HepG2 (cell line): Measurements from ENCODE around the gene EPSTI1. TPM values are rescaled to one million over a fixed set of nuclear protein-coding genes. Genes with fewer than 3 reads are reported as not detected.

Experiments
- ATAC-seq: fragments of 200-7000 bp; cut with Tn5 transposase; 3 replicates; pipeline ENCODE4 v1.9.1; 2020; ENCODE audit warnings: mild to moderate bottlenecking, moderate library complexity
- BruUV-seq: library from RNA; stranded (reverse); fragments of 400-500 nt; replicated peaks from 2 replicates; lab custom pipeline; 2021; lab: Mats Ljungman, UMichigan
- CTCF ChIA-PET: fragments of 300-600 bp; formaldehyde crosslinking; extraction: SDS; loops from one replicate; lab custom pipeline; 2021; ENCODE audit warnings: low total read pairs, inconsistent platforms, low intra/inter-chr PET ratio; lab: Yijun Ruan, JAX
- POLR2A ChIA-PET: fragments of 350-600 bp; sonication (Branson Sonifier 250); formaldehyde crosslinking; loops from one replicate; lab custom pipeline; 2020; ENCODE audit warnings: antibody characterized with exemption, inconsistent platforms; lab: Yijun Ruan, JAX
- DNase-seq: peaks from one replicate; pipeline ENCODE4 v3.0.0-alpha.2; 2015; ENCODE audit warnings: low spot score
- FAIRE-seq: peaks from 3 replicates; lab custom pipeline; 2011; peaks lifted over from hg19 to GRCh38; lab: Jason Lieb, UNC
- H2AFZ ChIP-seq: one replicate; pipeline ENCODE4 v1.6.1; 2011; ENCODE audit warnings: low read length, inconsistent platforms
- H3K27ac ChIP-seq: fragments of 300-600 bp; 3 replicates; pipeline ENCODE4 v1.8.0; 2011; ENCODE audit warnings: mixed run types, mild to moderate bottlenecking, mixed read lengths, low read length, inconsistent platforms; ENCODE audit not compliant: insufficient read depth; ENCODE audit errors: extremely low read length
- H3K27me3 ChIP-seq, 2 experiments: fragments of 200-600 bp in 1 of 2; 2 replicates in 1 of 2; 3 replicates in 1 of 2; pipeline versions ENCODE4 v1.6.0 to v1.8.0; 2011; ENCODE audit warnings: low read length in 2 of 2, mild to moderate bottlenecking in 2 of 2, moderate library complexity in 2 of 2, inconsistent platforms in 1 of 2; ENCODE audit not compliant: insufficient read depth in 2 of 2, control insufficient read depth in 1 of 2
- H3K36me3 ChIP-seq, 2 experiments: fragments of 200-600 bp in 1 of 2; replicated peaks in 1 of 2; 2 replicates in 1 of 2; 3 replicates in 1 of 2; pipeline versions ENCODE4 v1.5.1 to v1.8.0; 2011; ENCODE audit warnings: low read length in 2 of 2, inconsistent platforms in 1 of 2; ENCODE audit not compliant: insufficient read depth in 2 of 2, control insufficient read depth in 1 of 2
- H3K4me1 ChIP-seq: 2 replicates; pipeline ENCODE4 v1.5.1; 2012; ENCODE audit warnings: low read length, inconsistent platforms; ENCODE audit not compliant: insufficient read depth
- H3K4me2 ChIP-seq: 2 replicates; pipeline ENCODE4 v1.6.0; 2011; ENCODE audit warnings: low read depth, low read length, inconsistent platforms
- H3K4me3 ChIP-seq, 3 experiments: fragments of 200-600 bp in 1 of 3; sonication (generic), shearing (Covaris generic) in 1 of 3; replicated peaks in 1 of 3; 2 replicates each; pipeline ENCODE4 v1.5.1; 2011 to 2016; ENCODE audit warnings: low read length in 3 of 3, inconsistent platforms in 2 of 3, low read depth in 2 of 3, mild to moderate bottlenecking in 2 of 3, control low read depth in 1 of 3, mixed read lengths in 1 of 3; ENCODE audit not compliant: insufficient read depth in 1 of 3
- H3K79me2 ChIP-seq: one replicate; pipeline ENCODE4 v1.6.1; 2011; ENCODE audit warnings: low read length, inconsistent platforms; ENCODE audit not compliant: insufficient read depth
- H3K9ac ChIP-seq: 2 replicates; pipeline ENCODE4 v1.6.0; 2011; ENCODE audit warnings: mild to moderate bottlenecking, low read depth, low read length, inconsistent platforms; ENCODE audit not compliant: insufficient read depth
- H3K9me3 ChIP-seq: 2 replicates; pipeline ENCODE4 v1.5.1; 2012; ENCODE audit warnings: mild to moderate bottlenecking, low read length
- H4K20me1 ChIP-seq: 2 replicates; pipeline ENCODE4 v1.6.0; 2011; ENCODE audit warnings: inconsistent platforms, mild to moderate bottlenecking, low read length, moderate library complexity; ENCODE audit not compliant: insufficient read depth
- KAT2B ChIP-seq: fragments of 150-350 bp; IDR thresholded peaks from 2 replicates; pipeline ENCODE4 v1.6.1; 2014; ENCODE audit warnings: low read depth, low read length, borderline replicate concordance
- NRL ChIP-seq: sonication (generic); formaldehyde crosslinking; IDR thresholded peaks from 2 replicates; pipeline ENCODE4 v1.5.0; 2020; ENCODE audit warnings: missing genetic modification reagents, mild to moderate bottlenecking, moderate library complexity, borderline replicate concordance
- ZNF446 ChIP-seq: sonication (generic); formaldehyde crosslinking; IDR thresholded peaks from 2 replicates; pipeline ENCODE4 v1.5.0; 2020; ENCODE audit warnings: mild to moderate bottlenecking, missing genetic modification reagents
- WGBS: methylation state at CpG from one replicate; pipeline ENCODE4 v1.1.6; 2017; ENCODE audit warnings: low lambda C conversion rate; 5-methylcytosine and 5-hydroxymethylcytosine counted together
- in situ Hi-C: cut with HindIII; loops from 2 replicates; pipeline ENCODE4 v1.10.0; 2017; ENCODE audit warnings: low pct_unique_long_range_greater_than_20kb; ENCODE audit not compliant: extremely low pct_ligation_motif_present
- intact Hi-C: fragments of 100-400 bp; cut with micrococcal nuclease; formaldehyde crosslinking; loops from one replicate; pipeline ENCODE4 v1.10.0; 2022; ENCODE audit not compliant: unreplicated experiment
- polyA plus RNA-seq, 8 experiments: library from polyadenylated mRNA; depleted of rRNA in 3 of 8; stranded (reverse) in 7 of 8; unstranded in 1 of 8; fragments of >200 nt; fragmentation: Illumina TruSeq in 4 of 8; extraction: Trizol in 4 of 8; gene quantifications; 2 replicates each; pipeline versions ENCODE4 v1.2.1 to v1.2.3, GENCODE V29; 2011 to 2016; ENCODE audit warnings: low read depth in 4 of 8, missing spikeins in 1 of 8, mixed read lengths in 1 of 8; ENCODE audit not compliant: insufficient read depth in 1 of 8
- total RNA-seq, 5 experiments: library from RNA; depleted of rRNA; stranded (reverse); fragments of >200 nt; fragmentation: Illumina TruSeq; extraction: Trizol; gene quantifications; 2 replicates each; pipeline ENCODE4 v1.2.3, GENCODE V29; 2016; ENCODE audit warnings: low read depth in 1 of 5
- TF ChIP-seq, protein P1 (sequence below): sonication (generic); formaldehyde crosslinking; IDR thresholded peaks from 2 replicates; pipeline ENCODE4 v1.4.0; 2020; ENCODE audit warnings: mild to moderate bottlenecking, missing genetic modification reagents
- TF ChIP-seq, protein P2 (sequence below): sonication (generic); formaldehyde crosslinking; IDR thresholded peaks from 2 replicates; pipeline ENCODE4 v1.4.0; 2020; ENCODE audit warnings: missing genetic modification reagents, borderline replicate concordance
- TF ChIP-seq, protein P3 (sequence below): IDR thresholded peaks from 2 replicates; pipeline ENCODE4 v1.6.1; 2012; ENCODE audit warnings: inconsistent platforms

EPSTI1 gene
- total and polyA plus RNA-seq, 2 of the 13 experiments (the other 11 are each of a cell fraction or from before 2014, with no cell fraction given), result 0.03 TPM; not detected in 1

DNA sequence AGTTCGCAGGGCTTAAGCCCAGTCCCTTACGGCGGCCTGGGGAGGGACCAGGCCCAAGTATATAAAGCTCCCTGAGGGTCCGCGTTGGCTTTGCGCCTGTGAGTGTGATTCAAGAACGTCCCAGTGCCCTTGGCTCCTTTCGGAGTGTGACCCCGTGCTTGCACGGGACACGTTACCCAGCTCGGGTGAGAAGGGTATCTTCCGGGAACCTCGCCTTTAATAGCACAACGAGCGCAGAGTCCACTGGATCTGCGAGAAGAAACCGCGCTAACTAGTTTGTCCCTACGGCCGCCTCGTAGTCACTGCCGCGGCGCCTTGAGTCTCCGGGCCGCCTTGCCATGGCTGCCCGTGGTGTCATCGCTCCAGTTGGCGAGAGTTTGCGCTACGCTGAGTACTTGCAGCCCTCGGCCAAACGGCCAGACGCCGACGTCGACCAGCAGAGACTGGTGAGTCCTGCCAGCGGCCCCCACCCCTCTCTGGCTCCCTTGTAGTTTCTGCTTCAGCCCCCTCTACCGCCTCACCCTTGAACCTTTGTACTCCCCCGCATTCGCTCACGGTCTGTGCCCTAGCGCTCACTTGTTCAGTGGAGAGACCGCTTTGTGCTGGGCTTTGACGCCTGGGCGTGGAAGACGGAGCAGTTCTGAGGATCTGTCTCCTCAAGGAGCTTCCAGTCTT lies 31.4 kb upstream of the EPSTI1 start, which contains the start of gene DNAJC15 (continued):
- TF ChIP-seq, protein P1, sequence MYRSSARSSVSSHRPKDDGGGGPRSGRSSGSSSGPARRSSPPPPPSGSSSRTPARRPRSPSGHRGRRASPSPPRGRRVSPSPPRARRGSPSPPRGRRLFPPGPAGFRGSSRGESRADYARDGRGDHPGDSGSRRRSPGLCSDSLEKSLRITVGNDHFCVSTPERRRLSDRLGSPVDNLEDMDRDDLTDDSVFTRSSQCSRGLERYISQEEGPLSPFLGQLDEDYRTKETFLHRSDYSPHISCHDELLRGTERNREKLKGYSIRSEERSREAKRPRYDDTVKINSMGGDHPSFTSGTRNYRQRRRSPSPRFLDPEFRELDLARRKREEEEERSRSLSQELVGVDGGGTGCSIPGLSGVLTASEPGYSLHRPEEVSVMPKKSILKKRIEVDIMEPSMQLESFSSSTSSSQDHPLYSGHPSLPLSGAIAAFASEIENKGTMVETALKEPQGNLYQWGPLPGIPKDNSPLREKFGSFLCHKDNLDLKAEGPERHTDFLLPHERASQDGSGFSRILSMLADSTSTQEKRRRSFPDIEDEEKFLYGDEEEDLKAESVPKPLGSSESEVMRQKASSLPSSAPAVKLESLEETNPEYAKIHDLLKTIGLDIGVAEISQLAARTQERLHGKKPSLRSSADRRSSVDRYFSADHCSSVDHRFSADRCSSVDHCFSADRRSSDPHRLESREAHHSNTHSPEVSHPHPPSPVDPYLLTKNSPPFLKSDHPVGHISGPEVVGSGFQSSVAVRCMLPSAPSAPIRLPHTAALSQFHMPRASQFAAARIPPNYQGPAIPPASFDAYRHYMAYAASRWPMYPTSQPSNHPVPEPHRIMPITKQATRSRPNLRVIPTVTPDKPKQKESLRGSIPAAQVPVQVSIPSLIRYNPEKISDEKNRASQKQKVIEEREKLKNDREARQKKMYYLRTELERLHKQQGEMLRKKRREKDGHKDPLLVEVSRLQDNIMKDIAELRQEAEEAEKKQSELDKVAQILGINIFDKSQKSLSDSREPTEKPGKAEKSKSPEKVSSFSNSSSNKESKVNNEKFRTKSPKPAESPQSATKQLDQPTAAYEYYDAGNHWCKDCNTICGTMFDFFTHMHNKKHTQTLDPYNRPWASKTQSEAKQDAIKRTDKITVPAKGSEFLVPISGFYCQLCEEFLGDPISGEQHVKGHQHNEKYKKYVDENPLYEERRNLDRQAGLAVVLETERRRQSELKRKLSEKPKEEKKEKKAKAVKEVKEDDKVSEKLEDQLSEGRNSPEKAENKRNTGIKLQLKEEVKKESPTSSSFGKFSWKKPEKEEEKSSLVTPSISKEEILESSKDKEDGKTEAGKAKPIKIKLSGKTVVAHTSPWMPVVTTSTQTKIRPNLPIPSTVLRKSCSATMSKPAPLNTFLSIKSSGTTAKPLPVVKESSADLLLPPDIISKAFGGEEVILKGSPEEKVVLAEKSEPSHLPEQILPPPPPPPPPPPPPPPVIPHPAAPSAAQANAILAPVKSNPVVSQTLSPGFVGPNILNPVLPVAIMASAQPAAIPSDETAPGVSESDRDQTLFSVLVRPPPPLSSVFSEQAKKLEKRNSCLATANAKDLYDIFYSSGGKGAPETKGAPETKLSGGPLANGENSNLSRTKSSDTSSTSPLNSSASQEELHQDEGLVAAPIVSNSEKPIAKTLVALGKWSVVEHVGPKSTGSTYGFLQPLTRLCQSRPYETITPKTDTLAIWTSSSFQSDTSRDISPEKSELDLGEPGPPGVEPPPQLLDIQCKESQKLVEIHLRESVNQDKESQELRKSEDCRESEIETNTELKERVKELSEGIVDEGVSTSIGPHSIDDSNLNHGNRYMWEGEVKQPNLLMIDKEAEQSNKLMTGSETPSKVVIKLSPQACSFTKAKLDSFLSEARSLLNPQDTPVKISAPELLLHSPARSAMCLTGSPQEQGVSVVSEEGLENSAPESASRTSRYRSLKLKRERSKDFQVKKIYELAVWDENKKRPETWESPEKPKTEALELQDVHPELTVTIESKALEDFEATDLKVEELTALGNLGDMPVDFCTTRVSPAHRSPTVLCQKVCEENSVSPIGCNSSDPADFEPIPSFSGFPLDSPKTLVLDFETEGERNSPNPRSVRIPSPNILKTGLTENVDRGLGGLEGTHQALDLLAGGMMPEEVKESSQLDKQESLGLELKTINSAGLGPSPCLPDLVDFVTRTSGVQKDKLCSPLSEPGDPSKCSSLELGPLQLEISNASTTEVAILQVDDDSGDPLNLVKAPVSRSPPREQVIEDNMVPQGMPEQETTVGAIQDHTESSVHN (CRISPR knock-in tag), result no peak

DNA sequence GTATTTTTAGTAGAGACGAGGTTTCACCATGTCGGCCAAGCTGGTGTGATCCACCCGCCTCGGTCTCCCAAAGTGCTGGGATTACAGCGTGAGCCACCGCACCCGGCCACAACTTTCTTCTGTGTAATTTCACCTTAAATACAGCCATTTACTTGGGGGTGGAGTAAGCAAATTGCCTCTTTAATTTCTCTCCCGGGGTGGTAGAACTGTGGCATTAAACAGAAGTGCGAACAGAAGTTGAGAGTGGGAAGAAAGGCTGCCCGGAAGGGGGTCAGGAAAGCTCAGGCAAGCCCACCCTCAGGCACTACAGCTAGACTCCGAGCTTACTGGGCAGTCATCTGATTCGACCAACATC lies 30.9 kb upstream of the EPSTI1 start:
- DNase-seq, result no peak

More for the DNA sequence above, 30.9 kb upstream of the EPSTI1 start:
- Histone ChIP-seq H3K4me3 (peak overlapping the region; percentile 78 to 100 (median 78); a peak in 5 of 6 replicates), H3K27me3 (no peaks in the 10 kb centered on the region; a peak in 2 of 5 replicates), H2AFZ (peak overlapping the region; percentile 49), H3K4me1 (peaks cover 32% of the 10 kb centered on the region), H3K27ac (no peak overlapping the region), H4K20me1 (no peaks in the 10 kb centered on the region), H3K9ac (peak overlapping the region; percentile 93), H3K36me3 (no peaks in the 10 kb centered on the region), H3K79me2 (peaks cover 29% of the 10 kb centered on the region), H3K9me3 (no peaks in the 10 kb centered on the region), H3K4me2 (peak overlapping the region; percentile 79)
- CTCF ChIA-PET, result no interaction called here
- TF ChIP-seq, protein P2, sequence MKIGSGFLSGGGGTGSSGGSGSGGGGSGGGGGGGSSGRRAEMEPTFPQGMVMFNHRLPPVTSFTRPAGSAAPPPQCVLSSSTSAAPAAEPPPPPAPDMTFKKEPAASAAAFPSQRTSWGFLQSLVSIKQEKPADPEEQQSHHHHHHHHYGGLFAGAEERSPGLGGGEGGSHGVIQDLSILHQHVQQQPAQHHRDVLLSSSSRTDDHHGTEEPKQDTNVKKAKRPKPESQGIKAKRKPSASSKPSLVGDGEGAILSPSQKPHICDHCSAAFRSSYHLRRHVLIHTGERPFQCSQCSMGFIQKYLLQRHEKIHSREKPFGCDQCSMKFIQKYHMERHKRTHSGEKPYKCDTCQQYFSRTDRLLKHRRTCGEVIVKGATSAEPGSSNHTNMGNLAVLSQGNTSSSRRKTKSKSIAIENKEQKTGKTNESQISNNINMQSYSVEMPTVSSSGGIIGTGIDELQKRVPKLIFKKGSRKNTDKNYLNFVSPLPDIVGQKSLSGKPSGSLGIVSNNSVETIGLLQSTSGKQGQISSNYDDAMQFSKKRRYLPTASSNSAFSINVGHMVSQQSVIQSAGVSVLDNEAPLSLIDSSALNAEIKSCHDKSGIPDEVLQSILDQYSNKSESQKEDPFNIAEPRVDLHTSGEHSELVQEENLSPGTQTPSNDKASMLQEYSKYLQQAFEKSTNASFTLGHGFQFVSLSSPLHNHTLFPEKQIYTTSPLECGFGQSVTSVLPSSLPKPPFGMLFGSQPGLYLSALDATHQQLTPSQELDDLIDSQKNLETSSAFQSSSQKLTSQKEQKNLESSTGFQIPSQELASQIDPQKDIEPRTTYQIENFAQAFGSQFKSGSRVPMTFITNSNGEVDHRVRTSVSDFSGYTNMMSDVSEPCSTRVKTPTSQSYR (CRISPR knock-in tag), result no peak
- TF ChIP-seq ZNF446 (CRISPR knock-in tag) (no peak), KAT2B (no peak), NRL (CRISPR knock-in tag) (no peak)
- TF ChIP-seq, protein P3, sequence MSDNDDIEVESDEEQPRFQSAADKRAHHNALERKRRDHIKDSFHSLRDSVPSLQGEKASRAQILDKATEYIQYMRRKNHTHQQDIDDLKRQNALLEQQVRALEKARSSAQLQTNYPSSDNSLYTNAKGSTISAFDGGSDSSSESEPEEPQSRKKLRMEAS, result no peak
- intact Hi-C loops, result loop anchor here (1.0 to 5.0 kb wide), 2 partner anchors 34 to 46 kb away; no protein-coding TSS in a partner anchor
- ATAC-seq (no peak), FAIRE-seq (no peak)
- POLR2A ChIA-PET, result interaction anchor here (0.8 to 4.0 kb wide), 8 partner anchors 16 to 50 kb away, joined by 3 to 12 read pairs (median 4); no protein-coding TSS in a partner anchor
- no TSS peak for BruUV-seq
- 89% methylated on average over 12 of the region's 12 CpGs for WGBS
- in situ Hi-C loops, result no loop called here
